Kidney (tissue), 14 donors: Measurements from ENCODE around the gene AGO3. TPM values are rescaled to one million over a fixed set of nuclear protein-coding genes. Genes with fewer than 3 reads are reported as not detected.

Experiments used
- DNase-seq, 5 donors: peaks; one replicate each; pipeline ENCODE4 v3.0.0-alpha.2; 2013 to 2020
- FAIRE-seq: peaks from 2 replicates; lab custom pipeline; 2012; peaks lifted over from hg19 to GRCh38; lab: Jason Lieb, UNC
- H3K27ac ChIP-seq, 2 donors: one replicate each; pipeline ENCODE4 v1.7.0; 2013; ENCODE audit warnings: low read depth in 2 of 2, low read length in 2 of 2, inconsistent platforms in 1 of 2
- H3K27me3 ChIP-seq: one replicate; pipeline ENCODE4 v1.7.1; 2013; ENCODE audit warnings: low read length, inconsistent platforms; ENCODE audit not compliant: control insufficient read depth, insufficient read depth
- H3K36me3 ChIP-seq, 3 donors: one replicate each; pipeline versions ENCODE4 v1.7.0 to v1.7.1; 2013; ENCODE audit warnings: low read length in 3 of 3, control low read depth in 1 of 3, inconsistent platforms in 1 of 3; ENCODE audit not compliant: insufficient read depth in 3 of 3, control insufficient read depth in 2 of 3
- H3K4me1 ChIP-seq, 3 donors: one replicate each; pipeline versions ENCODE4 v1.7.0 to v1.7.1; 2013; ENCODE audit warnings: low read length in 3 of 3, inconsistent platforms in 1 of 3, low read depth in 1 of 3; ENCODE audit not compliant: control insufficient read depth in 2 of 3, insufficient read depth in 2 of 3
- H3K4me3 ChIP-seq, 3 donors: one replicate each; pipeline versions ENCODE4 v1.7.0 to v1.8.1; 2013; ENCODE audit warnings: low read length in 3 of 3, control low read depth in 1 of 3, inconsistent platforms in 1 of 3
- H3K9ac ChIP-seq, 3 donors: one replicate each; pipeline versions ENCODE4 v1.7.0 to v1.7.1; 2013; ENCODE audit warnings: low read length in 3 of 3, control low read depth in 1 of 3, inconsistent platforms in 1 of 3
- H3K9me3 ChIP-seq, 3 donors: one replicate each; pipeline versions ENCODE4 v1.7.0 to v1.7.1; 2013; ENCODE audit warnings: low read length in 3 of 3, control low read depth in 1 of 3, inconsistent platforms in 1 of 3; ENCODE audit not compliant: control insufficient read depth in 2 of 3, insufficient read depth in 1 of 3
- CTCF ChIP-seq: IDR thresholded peaks from 3 replicates; pipeline ENCODE4 v1.5.1; 2012; ENCODE audit warnings: mild to moderate bottlenecking, moderate library complexity, borderline replicate concordance; ENCODE audit not compliant: insufficient read depth; ENCODE audit errors: extremely low read depth
- intact Hi-C: fragments of 100-400 bp; cut with DNase I; formaldehyde crosslinking; loops from one replicate; pipeline ENCODE4 v1.11.1; 2022
- polyA plus RNA-seq: library from polyadenylated mRNA; stranded (reverse); fragments of 350-450 nt; fragmentation: Illumina TruSeq; extraction: RNeasy Lipid Tissue Mini Kit (QIAGEN cat#74804); gene quantifications from one replicate; pipeline ENCODE4 v1.2.3, GENCODE V29; 2014; ENCODE audit warnings: low read depth, low replicate concordance; ENCODE audit not compliant: insufficient read depth
- total RNA-seq: library from RNA; stranded (reverse); fragmentation: NEBNext Ultra II Directional; extraction: Animal tissue kit (Norgen Biotek cat#: 25700); gene quantifications from one replicate; pipeline ENCODE4 v1.2.1, GENCODE V29; 2021
- donor health status: control.
- donor health status: control.
- donor health status: control.
- donor health status: control.
- donor health status: control.
- donor health status: DM: yes; HTN: yes; CAD: no.
- donor health status: Normal renal cell carcinoma (clear cell type).

The AGO3 gene
- total and polyA plus RNA-seq, 2 donors from 2014 or later = 2.8 to 28.2 TPM

- Histone ChIP-seq H3K4me1 (no peaks in the 10 kb centered on the region), H3K27me3 (no peaks in the 10 kb centered on the region), H3K9me3 (no peaks in the 10 kb centered on the region), H3K4me3 (no peak overlapping the region), H3K9ac (no peak overlapping the region), H3K27ac (no peak overlapping the region), H3K36me3 (no peaks in the 10 kb centered on the region)
- TF ChIP-seq CTCF = no peak
- FAIRE-seq (no peak), DNase-seq (no peak)
- intact Hi-C loops = no loop called here
These were observed 187.7 kb downstream of the AGO3 start for GRCh38 chr1:36118447-36119204.

DNA sequence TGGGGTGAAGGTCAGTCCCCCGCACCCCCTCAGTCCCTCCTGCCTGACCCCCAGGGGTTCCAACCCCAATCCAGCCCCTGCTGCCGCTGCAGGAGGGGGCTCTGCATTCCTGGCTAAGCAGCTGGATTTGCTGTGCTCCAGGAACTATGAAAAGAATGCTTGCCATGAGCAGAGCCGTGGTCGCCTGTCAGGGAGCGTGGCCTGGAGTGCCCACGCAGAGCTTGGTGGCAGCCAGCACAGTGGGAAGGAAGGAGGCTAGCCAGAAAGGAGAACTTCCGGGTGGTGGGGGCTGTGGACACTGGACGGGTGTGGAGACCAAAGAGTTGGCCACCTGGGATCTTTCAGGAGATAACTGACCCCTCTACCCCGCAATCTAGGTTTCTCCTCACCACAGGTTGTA lies 188.6 kb downstream of the AGO3 start:
- no peak for FAIRE-seq
- intact Hi-C loops = no loop called here

More for the DNA sequence above, 188.6 kb downstream of the AGO3 start:
- H3K9me3 ChIP-seq = no peaks in the 10 kb centered on the region
- no peak for DNase-seq
- H3K9ac ChIP-seq = no peak overlapping the region
- H3K4me3 ChIP-seq = no peak overlapping the region
- no peak for TF ChIP-seq CTCF
- H3K4me1 ChIP-seq = no peaks in the 10 kb centered on the region
- no peaks in the 10 kb centered on the region for H3K36me3 ChIP-seq
- no peaks in the 10 kb centered on the region for H3K27me3 ChIP-seq
- no peak overlapping the region for H3K27ac ChIP-seq

Other genes with a start within 250 kb of the AGO3 start
- 7.4 TPM for gene C1orf216, start 212.2 kb upstream of the AGO3 start, total RNA-seq
- 6.0 TPM for gene C1orf216, start 212.2 kb upstream of the AGO3 start, polyA plus RNA-seq
- 1.1 TPM for gene CLSPN, start 161.1 kb upstream of the AGO3 start, total RNA-seq
- 0.92 TPM for gene CLSPN, start 161.1 kb upstream of the AGO3 start, polyA plus RNA-seq
- 12.2 TPM for gene AGO4, start 123.1 kb upstream of the AGO3 start, total RNA-seq
- 3.3 TPM for gene AGO4, start 123.1 kb upstream of the AGO3 start, polyA plus RNA-seq
- 21.4 TPM for gene AGO1, start 47.9 kb upstream of the AGO3 start, total RNA-seq
- gene AGO1, start 47.9 kb upstream of the AGO3 start, polyA plus RNA-seq = 3.3 TPM
- gene TEKT2, start 153.0 kb downstream of the AGO3 start, total RNA-seq = 5.7 TPM
- 2.4 TPM for gene TEKT2, start 153.0 kb downstream of the AGO3 start, polyA plus RNA-seq
- gene ADPRS, start 157.8 kb downstream of the AGO3 start, total RNA-seq = 26.9 TPM
- gene ADPRS, start 157.8 kb downstream of the AGO3 start, polyA plus RNA-seq = 36.4 TPM
- gene COL8A2, start 194.1 kb downstream of the AGO3 start, total RNA-seq = 6.4 TPM
- gene COL8A2, start 194.1 kb downstream of the AGO3 start, polyA plus RNA-seq = 0.90 TPM
- 58.4 TPM for gene TRAPPC3, start 218.4 kb downstream of the AGO3 start, total RNA-seq
- 102 TPM for gene TRAPPC3, start 218.4 kb downstream of the AGO3 start, polyA plus RNA-seq
- 78.7 TPM for gene MAP7D1, start 225.1 kb downstream of the AGO3 start, total RNA-seq
- gene MAP7D1, start 225.1 kb downstream of the AGO3 start, polyA plus RNA-seq = 47.5 TPM